Vagina (tissue), 2 donors: ENCODE results near the gene SH3BGRL2.

Experiments used
- POLR2AphosphoS5 ChIP-seq, 2 donors: sonication (generic); formaldehyde crosslinking; IDR thresholded peaks; one replicate each; pipeline ENCODE4 v1.9.0; 2017; ENCODE audit warnings: antibody characterized with exemption in 2 of 2, mild to moderate bottlenecking in 2 of 2, low read depth in 1 of 2; ENCODE audit not compliant: insufficient read depth in 1 of 2
- TF ChIP-seq, protein P1 (sequence below), 3 experiments: fragments of 450-650 bp in 2 of 3; fragments of 200-600 bp in 1 of 3; sonication (generic) in 1 of 3; IDR thresholded peaks; one replicate each; pipeline ENCODE4 v1.5.1; 2017 to 2019; ENCODE audit warnings: antibody characterized with exemption in 3 of 3, mild to moderate bottlenecking in 2 of 3, moderate library complexity in 2 of 3

GRCh38 chr6:79724816-79725215 lies 93.7 kb downstream of the SH3BGRL2 start:
- TF ChIP-seq POLR2AphosphoS5 (IDR thresholded peaks at IDR 0.05; ENCODE audit: insufficient read depth in 1 of 2, low read depth in 1 of 2): no peak
- TF ChIP-seq, protein P1, sequence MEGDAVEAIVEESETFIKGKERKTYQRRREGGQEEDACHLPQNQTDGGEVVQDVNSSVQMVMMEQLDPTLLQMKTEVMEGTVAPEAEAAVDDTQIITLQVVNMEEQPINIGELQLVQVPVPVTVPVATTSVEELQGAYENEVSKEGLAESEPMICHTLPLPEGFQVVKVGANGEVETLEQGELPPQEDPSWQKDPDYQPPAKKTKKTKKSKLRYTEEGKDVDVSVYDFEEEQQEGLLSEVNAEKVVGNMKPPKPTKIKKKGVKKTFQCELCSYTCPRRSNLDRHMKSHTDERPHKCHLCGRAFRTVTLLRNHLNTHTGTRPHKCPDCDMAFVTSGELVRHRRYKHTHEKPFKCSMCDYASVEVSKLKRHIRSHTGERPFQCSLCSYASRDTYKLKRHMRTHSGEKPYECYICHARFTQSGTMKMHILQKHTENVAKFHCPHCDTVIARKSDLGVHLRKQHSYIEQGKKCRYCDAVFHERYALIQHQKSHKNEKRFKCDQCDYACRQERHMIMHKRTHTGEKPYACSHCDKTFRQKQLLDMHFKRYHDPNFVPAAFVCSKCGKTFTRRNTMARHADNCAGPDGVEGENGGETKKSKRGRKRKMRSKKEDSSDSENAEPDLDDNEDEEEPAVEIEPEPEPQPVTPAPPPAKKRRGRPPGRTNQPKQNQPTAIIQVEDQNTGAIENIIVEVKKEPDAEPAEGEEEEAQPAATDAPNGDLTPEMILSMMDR (IDR thresholded peaks at IDR 0.05): no peak
